Suprapubic skin (tissue), 4 donors: Measurements from ENCODE around the gene COL18A1.

ENCODE experiments used
- EP300 ChIP-seq: sonication (generic); formaldehyde crosslinking; IDR thresholded peaks from one replicate; pipeline ENCODE4 v1.6.1; 2017; ENCODE audit warnings: antibody characterized with exemption
- POLR2A ChIP-seq, 2 donors: fragments of 450-650 bp; IDR thresholded peaks; one replicate each; pipeline ENCODE4 v1.6.1; 2017; ENCODE audit warnings: antibody characterized with exemption in 2 of 2, mild to moderate bottlenecking in 2 of 2, moderate library complexity in 2 of 2
- POLR2AphosphoS5 ChIP-seq, 3 donors: sonication (generic); formaldehyde crosslinking; IDR thresholded peaks; one replicate each; pipeline ENCODE4 v1.6.1; 2017; ENCODE audit warnings: antibody characterized with exemption in 3 of 3
- TF ChIP-seq, protein P1 (sequence below), 2 donors: fragments of 200-600 bp in 1 of 2; fragments of 450-650 bp in 1 of 2; sonication (generic) in 1 of 2; IDR thresholded peaks; one replicate each; pipeline ENCODE4 v1.5.1; 2016 to 2019; ENCODE audit warnings: antibody characterized with exemption in 2 of 2, mild to moderate bottlenecking in 1 of 2, moderate library complexity in 1 of 2

GRCh38 chr21:45545236-45545570 lies 140.2 kb downstream of the COL18A1 start:
- TF ChIP-seq, protein P1, sequence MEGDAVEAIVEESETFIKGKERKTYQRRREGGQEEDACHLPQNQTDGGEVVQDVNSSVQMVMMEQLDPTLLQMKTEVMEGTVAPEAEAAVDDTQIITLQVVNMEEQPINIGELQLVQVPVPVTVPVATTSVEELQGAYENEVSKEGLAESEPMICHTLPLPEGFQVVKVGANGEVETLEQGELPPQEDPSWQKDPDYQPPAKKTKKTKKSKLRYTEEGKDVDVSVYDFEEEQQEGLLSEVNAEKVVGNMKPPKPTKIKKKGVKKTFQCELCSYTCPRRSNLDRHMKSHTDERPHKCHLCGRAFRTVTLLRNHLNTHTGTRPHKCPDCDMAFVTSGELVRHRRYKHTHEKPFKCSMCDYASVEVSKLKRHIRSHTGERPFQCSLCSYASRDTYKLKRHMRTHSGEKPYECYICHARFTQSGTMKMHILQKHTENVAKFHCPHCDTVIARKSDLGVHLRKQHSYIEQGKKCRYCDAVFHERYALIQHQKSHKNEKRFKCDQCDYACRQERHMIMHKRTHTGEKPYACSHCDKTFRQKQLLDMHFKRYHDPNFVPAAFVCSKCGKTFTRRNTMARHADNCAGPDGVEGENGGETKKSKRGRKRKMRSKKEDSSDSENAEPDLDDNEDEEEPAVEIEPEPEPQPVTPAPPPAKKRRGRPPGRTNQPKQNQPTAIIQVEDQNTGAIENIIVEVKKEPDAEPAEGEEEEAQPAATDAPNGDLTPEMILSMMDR (IDR thresholded peaks at IDR 0.05): no peak
- TF ChIP-seq EP300 (no peak), POLR2AphosphoS5 (IDR thresholded peaks at IDR 0.05) (no peak), POLR2A (IDR thresholded peaks at IDR 0.05) (no peak)
